Activated CD8-positive, alpha-beta T cell treated with anti-CD3 and anti-CD28 coated beads for 36 hours (primary cell): Measurements from ENCODE around the gene CTRB2. TPM values are rescaled to one million over a fixed set of nuclear protein-coding genes. Genes with fewer than 3 reads are reported as not detected.

ENCODE experiments used
- ATAC-seq: fragments of 200-7000 bp; cut with Tn5 transposase; one replicate; pipeline ENCODE4 v1.10.0; 2021; ENCODE audit warnings: mild to moderate bottlenecking, moderate library complexity
- CTCF ChIA-PET: fragments of 350-600 bp; sonication (Branson Sonifier 250); formaldehyde crosslinking; loops from one replicate; lab custom pipeline; 2021; ENCODE audit warnings: antibody characterized with exemption; lab: Charles Lee
- POLR2A ChIA-PET: fragments of 350-600 bp; sonication (Branson Sonifier 250); formaldehyde crosslinking; loops from one replicate; lab custom pipeline; 2021; ENCODE audit warnings: antibody characterized with exemption; lab: Charles Lee
- DNase-seq: peaks from one replicate; pipeline ENCODE4 v3.0.0-alpha.2; 2020
- H3K27ac Mint-ChIP-seq: one replicate; pipeline ENCODE4 v1.8.0; 2021; ENCODE audit warnings: mild to moderate bottlenecking, mixed read lengths
- H3K27me3 Mint-ChIP-seq: one replicate; pipeline ENCODE4 v1.8.0; 2021; ENCODE audit warnings: mixed read lengths
- H3K36me3 Mint-ChIP-seq: one replicate; pipeline ENCODE4 v1.8.0; 2021; ENCODE audit warnings: low read depth, mixed read lengths
- H3K4me1 Mint-ChIP-seq: one replicate; pipeline ENCODE4 v1.8.0; 2021; ENCODE audit warnings: low read depth, mixed read lengths
- H3K4me3 Mint-ChIP-seq: one replicate; pipeline ENCODE4 v1.8.0; 2021; ENCODE audit warnings: mild to moderate bottlenecking, moderate library complexity, mixed read lengths
- H3K9me3 Mint-ChIP-seq: one replicate; pipeline ENCODE4 v1.8.0; 2021; ENCODE audit warnings: mixed read lengths
- CTCF ChIP-seq: fragments of 200-600 bp; IDR thresholded peaks from one replicate; pipeline ENCODE4 v1.8.0; 2022; ENCODE audit warnings: antibody characterized with exemption, mild to moderate bottlenecking
- intact Hi-C: fragments of 100-400 bp; cut with micrococcal nuclease; formaldehyde crosslinking; loops from one replicate; pipeline ENCODE4 v1.10.0; 2022
- total RNA-seq, 2 experiments: library from RNA; stranded (reverse); gene quantifications; one replicate each; pipeline ENCODE4 v1.2.3, GENCODE V29; 2021

CTRB2 gene
- total RNA-seq, 2 experiments from 2014 or later: not detected

GRCh38 chr16:75193730-75194444 is 13.1 kb downstream of the CTRB2 start:
- no peaks in the 10 kb centered on the region for H3K9me3 Mint-ChIP-seq

GRCh38 chr16:75193265-75193650 is 13.7 kb downstream of the CTRB2 start:
- no peaks in the 10 kb centered on the region for H3K4me1 Mint-ChIP-seq
- CTCF ChIA-PET: no interaction called here
- H3K4me3 Mint-ChIP-seq: no peak overlapping the region
- H3K9me3 Mint-ChIP-seq: no peaks in the 10 kb centered on the region
- ATAC-seq: no peak
- no peak overlapping the region for H3K27ac Mint-ChIP-seq
- DNase-seq: no peak
- H3K36me3 Mint-ChIP-seq: no peaks in the 10 kb centered on the region
- POLR2A ChIA-PET: interaction anchor here (0.6 kb wide), 1 partner anchor 29 kb away, joined by 3 read pairs; no protein-coding TSS in a partner anchor
- intact Hi-C loops: no loop called here
- peaks cover 11% of the 10 kb centered on the region for H3K27me3 Mint-ChIP-seq
- no peak for TF ChIP-seq CTCF

More at GRCh38 chr16:75193730-75194444, 13.1 kb downstream of the CTRB2 start:
- POLR2A ChIA-PET: interaction anchor here (0.6 kb wide), 1 partner anchor 30 kb away, joined by 3 read pairs; no protein-coding TSS in a partner anchor
- H3K27me3 Mint-ChIP-seq: peaks cover 13% of the 10 kb centered on the region
- H3K36me3 Mint-ChIP-seq: no peaks in the 10 kb centered on the region
- no peak overlapping the region for H3K27ac Mint-ChIP-seq
- TF ChIP-seq CTCF: no peak
- H3K4me1 Mint-ChIP-seq: no peaks in the 10 kb centered on the region
- CTCF ChIA-PET: no interaction called here
- intact Hi-C loops: no loop called here
- ATAC-seq (no peak), DNase-seq (no peak)
- H3K4me3 Mint-ChIP-seq: no peak overlapping the region

- H3K4me1 Mint-ChIP-seq: no peaks in the 10 kb centered on the region
- no peak overlapping the region for H3K4me3 Mint-ChIP-seq
- DNase-seq: no peak
- ChIA-PET POLR2A (interaction anchor here (0.6 kb wide), 1 partner anchor 28 kb away, joined by 3 read pairs; no protein-coding TSS in a partner anchor), CTCF (no interaction called here)
- no peaks in the 10 kb centered on the region for H3K9me3 Mint-ChIP-seq
- intact Hi-C loops: no loop called here
- H3K27me3 Mint-ChIP-seq: peaks cover 5% of the 10 kb centered on the region
- H3K27ac Mint-ChIP-seq: no peak overlapping the region
- no peak for TF ChIP-seq CTCF
- ATAC-seq: no peak
- H3K36me3 Mint-ChIP-seq: no peaks in the 10 kb centered on the region
These were observed 14.2 kb downstream of the CTRB2 start for GRCh38 chr16:75192606-75193264.

GRCh38 chr16:75189638-75190245 is 17.2 kb downstream of the CTRB2 start:
- Mint-ChIP-seq H3K27me3 (no peaks in the 10 kb centered on the region), H3K27ac (no peak overlapping the region), H3K36me3 (no peaks in the 10 kb centered on the region), H3K4me1 (no peaks in the 10 kb centered on the region), H3K9me3 (no peaks in the 10 kb centered on the region), H3K4me3 (no peak overlapping the region)
- POLR2A ChIA-PET: no interaction called here
- DNase-seq (no peak), ATAC-seq (no peak)
- CTCF ChIA-PET: interaction anchor here (3.4 kb wide), 1 partner anchor 9 kb away, joined by 21 read pairs; no protein-coding TSS in a partner anchor
- TF ChIP-seq CTCF: no peak
- intact Hi-C loops: no loop called here
